NCI-H2029 (cell line): ENCODE results near the gene MAVS.

ENCODE experiments used
- DNase-seq: peaks from one replicate; lab custom pipeline; 2025; lab: John Stamatoyannopoulos, UW

MAVS gene

DNA sequence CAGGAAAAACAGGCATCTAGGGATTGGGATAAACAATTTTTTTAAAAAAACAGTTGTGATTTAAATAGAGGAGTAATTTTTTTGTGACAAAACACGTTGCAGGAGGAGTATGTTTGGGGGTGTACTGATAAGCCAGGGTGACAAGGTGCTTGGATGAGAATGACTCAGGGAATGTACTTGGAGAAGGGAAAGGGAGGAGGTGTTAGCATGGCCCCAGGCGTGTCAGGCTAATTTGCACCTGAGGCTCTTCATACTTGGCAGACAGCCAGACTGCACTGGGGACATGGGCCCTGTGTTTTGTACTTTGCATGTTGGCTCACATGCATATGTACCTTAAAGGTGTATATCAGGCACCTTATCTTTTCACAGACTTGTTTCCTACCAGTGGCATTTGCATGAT is 65.3 kb downstream of the MAVS start:
- peak; percentile 75 for DNase-seq

- DNase-seq, result no peak
Observed at GRCh38 chr20:3914446-3914845, 67.8 kb downstream of the MAVS start.

- DNase-seq, result no peak
Observed at GRCh38 chr20:3915691-3916090, 69.1 kb downstream of the MAVS start.

DNA sequence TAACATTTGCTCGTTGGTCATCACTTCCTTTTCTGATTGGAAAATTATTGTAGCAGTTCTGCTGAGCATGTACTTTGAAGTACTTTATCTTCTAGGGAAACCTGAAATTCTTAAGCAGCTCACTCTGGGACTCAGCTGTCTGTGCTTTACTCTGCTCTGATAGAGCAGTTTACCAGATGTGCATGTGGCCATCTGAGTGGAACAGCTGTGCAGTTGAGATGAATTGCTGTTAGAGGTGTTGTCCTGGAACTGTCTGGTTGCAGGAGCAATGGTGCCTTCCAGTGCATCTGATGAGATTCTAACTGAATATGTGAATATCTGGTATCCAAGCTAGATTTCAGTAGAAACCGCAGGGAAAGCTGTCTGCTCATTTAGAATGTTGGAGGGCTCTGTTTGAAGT is 69.7 kb downstream of the MAVS start:
- DNase-seq, result no peak

DNA sequence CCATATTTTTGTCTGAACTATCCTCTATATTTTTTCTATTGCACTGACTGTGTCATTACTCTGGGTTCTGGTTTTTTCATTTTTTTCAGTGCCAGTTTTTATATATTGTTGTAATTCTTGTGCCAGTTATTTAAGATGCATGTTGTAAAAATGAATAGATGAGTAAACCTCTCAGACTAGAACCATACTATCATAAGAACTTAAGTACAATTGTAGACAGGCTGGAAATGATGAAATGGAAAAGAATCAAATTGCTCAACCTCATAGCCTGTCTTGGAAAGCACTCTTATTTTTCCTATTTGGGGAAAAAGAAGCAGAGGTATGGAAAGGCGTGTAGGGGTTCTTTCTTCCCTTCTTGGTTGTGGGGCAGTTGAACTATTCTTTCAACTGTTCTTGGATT is 72.7 kb downstream of the MAVS start:
- DNase-seq, result no peak

DNA sequence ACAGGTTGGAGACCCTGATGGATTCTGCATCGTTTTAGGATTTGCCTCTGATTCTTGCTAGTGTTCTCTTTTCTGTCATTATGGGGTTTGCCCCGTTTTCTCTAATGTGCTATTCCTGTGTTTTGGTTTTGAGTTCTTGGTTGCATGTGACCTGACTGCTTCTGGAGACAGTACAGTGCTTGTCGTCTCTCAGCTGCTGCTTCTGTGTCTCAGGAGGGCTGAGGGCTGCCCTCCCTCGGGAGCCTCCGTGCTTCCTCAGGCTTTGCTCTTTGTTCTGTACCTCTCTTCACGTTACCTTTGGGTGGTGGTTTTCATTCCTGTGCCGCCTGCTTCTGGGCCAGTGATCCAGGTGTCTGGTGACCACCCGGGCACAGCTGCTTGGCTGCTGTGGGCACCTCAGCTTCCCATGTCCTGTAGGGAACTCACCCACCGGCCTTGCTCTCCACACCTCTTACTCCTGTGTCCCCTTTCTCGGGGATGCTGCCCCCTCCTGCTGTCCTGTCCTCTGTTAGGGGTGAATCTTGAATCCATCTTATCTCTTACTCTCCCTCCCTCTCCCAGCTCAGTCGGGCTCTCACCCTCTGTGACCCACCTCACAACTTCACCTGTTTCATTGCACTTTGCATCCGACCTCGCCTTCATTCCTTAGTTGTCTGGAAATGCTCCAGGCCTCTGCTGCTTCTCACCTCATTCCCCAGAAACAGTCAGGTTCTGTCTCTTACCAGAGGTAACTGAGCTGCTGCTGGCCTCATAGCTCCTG is 75.8 kb downstream of the MAVS start:
- no peak for DNase-seq

DNA sequence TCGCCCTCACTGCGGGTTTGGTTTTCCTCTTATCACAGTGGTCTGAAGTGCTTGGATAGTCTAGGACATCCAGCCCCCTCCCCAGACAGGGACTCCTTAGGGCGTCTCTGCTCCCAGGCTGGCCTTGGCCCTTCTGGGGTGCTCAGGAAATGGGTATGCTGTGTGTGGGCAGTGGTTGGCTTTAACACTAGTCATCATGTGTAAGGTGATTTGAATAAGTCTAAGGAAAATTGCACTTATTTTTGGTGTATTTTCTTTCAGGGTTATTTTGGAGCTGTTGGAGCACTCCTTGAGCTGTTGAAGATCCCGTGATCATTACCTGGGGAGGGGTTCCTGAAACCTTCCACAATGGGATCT is 76.3 kb downstream of the MAVS start:
- no peak for DNase-seq

DNA sequence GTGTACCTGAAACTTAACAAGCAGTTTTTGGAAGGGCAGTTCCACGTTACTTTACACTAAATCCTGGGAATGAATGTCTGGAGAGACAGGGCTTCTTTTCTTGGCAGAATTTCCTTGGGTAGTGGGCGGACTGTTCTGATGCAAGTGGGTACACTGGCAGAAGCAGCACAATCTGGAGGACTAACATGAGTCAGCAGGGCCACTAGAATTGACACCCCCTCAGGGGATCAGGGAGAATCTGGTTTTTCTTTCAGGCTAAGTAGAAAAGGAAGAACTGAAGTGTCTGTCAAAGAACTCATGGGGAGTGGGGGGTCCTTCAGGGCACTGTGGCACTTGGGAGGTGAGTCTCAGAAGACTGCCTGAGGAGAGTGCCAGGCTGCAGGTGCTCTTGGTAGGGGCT is 77.2 kb downstream of the MAVS start:
- DNase-seq, result no peak

- DNase-seq, result no peak
Observed at GRCh38 chr20:3924304-3925112, 77.9 kb downstream of the MAVS start.

DNA sequence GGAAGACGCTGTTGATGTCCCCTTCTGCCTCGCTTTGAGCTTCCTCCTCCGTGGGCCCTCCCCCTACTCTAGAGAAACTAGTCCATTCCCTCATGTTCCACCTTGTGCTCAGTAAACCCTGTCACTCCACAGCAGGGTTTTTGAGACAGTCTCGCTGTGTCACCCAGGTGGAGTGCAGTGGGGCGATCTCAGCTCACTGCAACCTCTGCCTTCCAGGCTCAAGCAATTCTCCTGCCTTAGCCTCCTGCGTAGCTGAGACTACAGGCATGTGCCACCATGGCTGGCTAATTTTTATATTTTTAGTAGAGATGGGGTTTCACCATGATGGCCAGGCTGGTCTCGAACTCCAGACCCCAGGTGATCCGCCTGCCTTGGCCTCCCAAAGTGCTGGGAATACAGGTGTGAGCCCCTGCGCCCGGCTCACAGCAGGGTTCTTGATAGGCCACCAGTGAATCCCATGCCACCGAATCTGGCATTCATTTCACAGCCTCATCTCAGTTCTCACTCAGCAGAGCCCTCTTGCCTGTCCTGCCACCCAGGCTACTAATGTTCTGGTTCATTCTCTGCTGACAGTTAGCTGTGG is 78.6 kb downstream of the MAVS start:
- DNase-seq, result no peak
